GM12874 (cell line): ENCODE data around the gene EMX1.

ENCODE experiments used
- CTCF ChIP-seq: IDR thresholded peaks from 2 replicates; pipeline ENCODE4 v1.5.1; 2011; ENCODE audit warnings: low read depth, mild to moderate bottlenecking, control low read depth, low read length, moderate library complexity; ENCODE audit not compliant: insufficient read depth

Gene EMX1

GRCh38 chr2:72952961-72953360 is 35.6 kb downstream of the EMX1 start:
- no peak for TF ChIP-seq CTCF

GRCh38 chr2:72953528-72953927 is 36.2 kb downstream of the EMX1 start:
- TF ChIP-seq CTCF: no peak

- no peak for TF ChIP-seq CTCF
These were observed 36.7 kb downstream of the EMX1 start for GRCh38 chr2:72953976-72954375.

GRCh38 chr2:72954376-72955227 is 37.3 kb downstream of the EMX1 start:
- no peak for TF ChIP-seq CTCF

- TF ChIP-seq CTCF: no peak
These were observed 38.1 kb downstream of the EMX1 start for GRCh38 chr2:72955228-72956049.

GRCh38 chr2:72956050-72956395 is 38.7 kb downstream of the EMX1 start:
- TF ChIP-seq CTCF: no peak

- TF ChIP-seq CTCF: no peak
These were observed 39.6 kb downstream of the EMX1 start for GRCh38 chr2:72956936-72957335.
